Endothelial cell (in vitro differentiated cells): Measurements from ENCODE around the gene ARHGEF28. TPM values are rescaled to one million over a fixed set of nuclear protein-coding genes. Genes with fewer than 3 reads are reported as not detected.

Experiments used
- DNase-seq: peaks from one replicate; pipeline ENCODE4 v3.0.0; 2021; ENCODE audit warnings: low spot score
- H3K27ac Mint-ChIP-seq: one replicate; pipeline ENCODE4 v1.8.0; 2021; ENCODE audit warnings: mixed read lengths, inconsistent platforms; ENCODE audit not compliant: unreplicated experiment
- H3K27me3 Mint-ChIP-seq: one replicate; pipeline ENCODE4 v1.8.0; 2021; ENCODE audit warnings: mild to moderate bottlenecking, moderate library complexity, mixed read lengths, inconsistent platforms; ENCODE audit not compliant: unreplicated experiment
- H3K36me3 Mint-ChIP-seq: one replicate; pipeline ENCODE4 v1.8.0; 2021; ENCODE audit warnings: mild to moderate bottlenecking, low read depth, mixed read lengths, inconsistent platforms; ENCODE audit not compliant: unreplicated experiment
- H3K4me1 Mint-ChIP-seq: one replicate; pipeline ENCODE4 v1.8.0; 2021; ENCODE audit warnings: mild to moderate bottlenecking, mixed read lengths, inconsistent platforms; ENCODE audit not compliant: unreplicated experiment
- H3K4me3 Mint-ChIP-seq: one replicate; pipeline ENCODE4 v1.8.0; 2021; ENCODE audit warnings: mild to moderate bottlenecking, mixed read lengths, inconsistent platforms; ENCODE audit not compliant: unreplicated experiment
- H3K9me3 Mint-ChIP-seq: one replicate; pipeline ENCODE4 v1.8.0; 2021; ENCODE audit warnings: mixed read lengths, inconsistent platforms; ENCODE audit not compliant: unreplicated experiment
- CTCF ChIP-seq: fragments of 200-600 bp; sonication (generic); IDR thresholded peaks from one replicate; pipeline ENCODE4 v1.5.0; 2021; ENCODE audit warnings: antibody characterized with exemption; ENCODE audit not compliant: unreplicated experiment
- total RNA-seq: library from RNA; stranded (reverse); fragmentation: NEBNext Ultra II Directional; extraction: Animal tissue kit (Norgen Biotek cat#: 25700); gene quantifications from one replicate; pipeline ENCODE4 v1.2.1, GENCODE V29; 2021; ENCODE audit not compliant: unreplicated experiment

The ARHGEF28 gene
- total RNA-seq, 1 donor from 2014 or later, result 1.5 TPM

- Mint-ChIP-seq H3K36me3 (no peaks in the 10 kb centered on the region), H3K4me1 (no peaks in the 10 kb centered on the region), H3K9me3 (no peaks in the 10 kb centered on the region), H3K4me3 (no peak overlapping the region), H3K27ac (no peak overlapping the region), H3K27me3 (peaks cover 1% of the 10 kb centered on the region)
- TF ChIP-seq CTCF, result no peak
- no peak for DNase-seq
Measured at GRCh38 chr5:73921741-73922140, 295.7 kb downstream of the ARHGEF28 start.

- no peaks in the 10 kb centered on the region for H3K4me1 Mint-ChIP-seq
- DNase-seq, result no peak
- H3K27me3 Mint-ChIP-seq, result peaks cover 1% of the 10 kb centered on the region
Measured at GRCh38 chr5:73922224-73922623, 296.2 kb downstream of the ARHGEF28 start.

GRCh38 chr5:73922875-73923557, 297.0 kb downstream of the ARHGEF28 start:
- no peak for DNase-seq
- Mint-ChIP-seq H3K4me3 (no peak overlapping the region), H3K36me3 (no peaks in the 10 kb centered on the region), H3K27ac (no peak overlapping the region), H3K4me1 (no peaks in the 10 kb centered on the region), H3K27me3 (peaks cover 1% of the 10 kb centered on the region), H3K9me3 (no peaks in the 10 kb centered on the region)
- TF ChIP-seq CTCF, result no peak

More at GRCh38 chr5:73922224-73922623, 296.2 kb downstream of the ARHGEF28 start:
- Mint-ChIP-seq H3K36me3 (no peaks in the 10 kb centered on the region), H3K27ac (no peak overlapping the region), H3K4me3 (no peak overlapping the region), H3K9me3 (no peaks in the 10 kb centered on the region)
- TF ChIP-seq CTCF, result no peak

- Mint-ChIP-seq H3K4me1 (no peaks in the 10 kb centered on the region), H3K27ac (no peak overlapping the region), H3K4me3 (no peak overlapping the region), H3K9me3 (no peaks in the 10 kb centered on the region), H3K27me3 (no peaks in the 10 kb centered on the region), H3K36me3 (no peaks in the 10 kb centered on the region)
- TF ChIP-seq CTCF, result no peak
- no peak for DNase-seq
Measured at GRCh38 chr5:73928476-73929070, 302.6 kb downstream of the ARHGEF28 start.

- no peaks in the 10 kb centered on the region for H3K9me3 Mint-ChIP-seq
- H3K27me3 Mint-ChIP-seq, result no peaks in the 10 kb centered on the region
- H3K4me3 Mint-ChIP-seq, result no peak overlapping the region
- no peak overlapping the region for H3K27ac Mint-ChIP-seq
- no peaks in the 10 kb centered on the region for H3K36me3 Mint-ChIP-seq
- no peak for DNase-seq
- TF ChIP-seq CTCF, result no peak
- H3K4me1 Mint-ChIP-seq, result no peaks in the 10 kb centered on the region
Measured at GRCh38 chr5:73935719-73936118, 309.7 kb downstream of the ARHGEF28 start.
